ENCODE data around the gene NUDT3.
A peak's percentile ranks its signal among the peaks of the same experiment; 100 is the strongest.

Gene NUDT3

DNA sequence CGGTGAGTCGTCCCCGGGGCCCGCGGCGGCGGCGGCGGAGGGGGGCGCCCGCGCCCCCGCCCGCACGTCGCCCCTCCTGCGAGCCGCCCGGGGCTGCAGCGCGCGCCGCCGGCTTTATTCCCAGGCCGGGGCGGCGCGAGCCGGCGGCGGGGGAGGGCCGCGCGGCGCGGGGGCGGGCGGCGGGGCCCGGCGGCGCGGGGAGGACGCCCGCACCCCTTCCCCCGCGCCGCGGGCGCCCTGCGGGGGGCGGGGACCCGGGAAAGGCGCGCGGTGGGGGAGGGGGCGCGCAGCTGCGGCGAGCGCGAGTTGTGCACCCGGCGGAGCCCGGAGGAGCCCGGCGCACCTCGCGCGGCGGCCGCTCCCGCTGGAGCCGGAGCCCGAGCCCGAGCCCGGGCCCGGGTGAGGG is 155.2 kb downstream of the NUDT3 start:
- no peak for DNase-seq

DNA sequence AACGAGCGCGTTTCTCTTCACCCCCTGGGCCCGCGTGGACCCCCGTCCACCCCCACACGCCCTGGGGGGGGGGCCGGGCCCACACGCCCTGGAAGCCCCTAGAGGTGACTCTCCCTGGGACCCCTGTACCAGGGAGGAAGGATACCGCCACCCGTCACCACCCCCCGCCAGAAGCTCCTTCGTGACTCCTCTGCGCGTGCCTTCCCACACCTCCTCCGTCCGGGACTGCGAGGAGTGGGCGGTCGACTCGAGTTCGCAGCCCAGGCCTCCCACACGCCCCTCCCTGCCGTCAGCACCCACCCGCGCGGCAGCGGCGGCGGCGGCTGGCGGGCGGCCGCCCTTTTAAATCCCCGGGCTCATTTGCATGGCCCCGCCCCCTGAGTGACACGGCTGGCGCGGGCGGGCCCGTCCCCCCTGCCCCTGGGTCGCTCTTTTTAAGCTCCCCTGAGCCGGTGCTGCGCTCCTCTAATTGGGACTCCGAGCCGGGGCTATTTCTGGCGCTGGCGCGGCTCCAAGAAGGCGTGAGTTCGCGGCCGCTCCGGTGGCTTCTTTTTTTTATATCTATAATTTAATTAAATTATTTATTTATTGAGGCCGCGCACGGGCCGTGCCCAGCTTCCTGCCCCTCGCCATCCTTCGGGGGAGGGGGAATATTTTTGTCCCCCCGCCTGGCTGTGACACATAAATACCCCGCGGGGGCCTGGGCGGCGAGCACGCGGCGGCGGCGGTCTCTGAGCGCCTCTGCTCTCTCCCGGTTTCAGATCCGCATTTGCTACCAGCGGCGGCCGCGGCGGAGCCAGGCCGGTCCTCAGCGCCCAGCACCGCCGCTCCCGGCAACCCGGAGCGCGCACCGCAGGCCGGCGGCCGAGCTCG is 155.8 kb downstream of the NUDT3 start, which contains the start of gene HMGA1:
Gene HMGA1 (plus strand): TSS at position 431 of the 873 bp plus-strand sequence. CDS start 3,908 bp downstream, outside the sequence.
- peak in 1 of 2 experiments; percentile 15 for DNase-seq

DNA sequence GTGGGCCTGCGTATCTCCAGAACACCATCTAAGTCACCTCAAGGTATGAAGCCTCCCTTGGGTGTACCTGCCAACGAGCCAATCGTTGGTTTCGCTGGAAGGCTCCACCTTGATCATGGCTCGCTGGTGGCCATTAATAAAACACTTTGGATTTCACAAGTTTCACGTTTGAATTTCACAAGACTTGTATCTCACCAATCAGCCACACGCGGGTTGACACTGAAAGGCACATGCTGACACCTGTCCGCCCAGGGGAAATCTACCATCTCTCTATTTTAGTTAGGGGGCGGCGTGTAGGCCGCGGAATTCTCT is 156.4 kb downstream of the NUDT3 start:
- DNase-seq = no peak

DNA sequence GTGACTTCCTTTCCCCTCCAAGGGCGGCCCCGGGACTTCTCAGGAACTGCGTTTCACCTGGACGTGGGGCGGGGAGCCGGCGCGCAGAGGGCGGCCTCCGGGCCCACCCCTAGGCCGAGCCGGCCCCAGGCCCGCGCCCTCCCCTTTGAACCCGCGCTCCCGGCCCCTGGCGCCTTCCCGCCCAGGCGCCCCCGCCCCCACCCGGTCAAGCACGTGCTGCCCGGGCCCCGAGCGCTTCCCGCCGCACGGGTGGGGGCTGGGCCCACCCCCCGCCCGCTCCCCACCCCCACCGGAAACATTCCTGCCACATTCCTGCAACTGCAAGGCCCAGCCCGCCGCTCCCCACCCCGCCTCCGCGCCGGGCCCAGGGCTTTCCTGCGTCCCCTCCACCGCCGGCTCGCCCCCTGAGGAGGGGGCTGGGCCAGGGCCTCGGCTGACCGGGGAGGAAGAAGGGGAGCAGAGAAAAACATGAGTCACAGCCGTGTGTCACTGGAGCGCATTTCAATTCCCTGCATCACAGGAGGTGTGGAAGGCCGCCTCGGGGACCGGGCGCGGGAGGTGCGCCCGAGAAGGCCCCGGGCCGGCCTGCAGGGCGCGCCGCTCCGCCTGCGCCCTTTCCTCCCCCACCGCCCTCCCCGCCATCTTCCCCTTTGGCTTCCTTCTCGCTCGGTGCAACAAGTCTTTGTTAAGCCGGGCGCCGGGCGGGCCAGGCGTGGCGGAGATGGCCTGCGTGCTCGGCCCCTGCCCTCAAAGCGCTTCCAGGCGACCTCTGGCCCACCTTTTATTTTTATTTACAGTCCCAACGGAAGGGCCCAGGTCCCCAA is 156.9 kb downstream of the NUDT3 start:
- no peak for DNase-seq

DNA sequence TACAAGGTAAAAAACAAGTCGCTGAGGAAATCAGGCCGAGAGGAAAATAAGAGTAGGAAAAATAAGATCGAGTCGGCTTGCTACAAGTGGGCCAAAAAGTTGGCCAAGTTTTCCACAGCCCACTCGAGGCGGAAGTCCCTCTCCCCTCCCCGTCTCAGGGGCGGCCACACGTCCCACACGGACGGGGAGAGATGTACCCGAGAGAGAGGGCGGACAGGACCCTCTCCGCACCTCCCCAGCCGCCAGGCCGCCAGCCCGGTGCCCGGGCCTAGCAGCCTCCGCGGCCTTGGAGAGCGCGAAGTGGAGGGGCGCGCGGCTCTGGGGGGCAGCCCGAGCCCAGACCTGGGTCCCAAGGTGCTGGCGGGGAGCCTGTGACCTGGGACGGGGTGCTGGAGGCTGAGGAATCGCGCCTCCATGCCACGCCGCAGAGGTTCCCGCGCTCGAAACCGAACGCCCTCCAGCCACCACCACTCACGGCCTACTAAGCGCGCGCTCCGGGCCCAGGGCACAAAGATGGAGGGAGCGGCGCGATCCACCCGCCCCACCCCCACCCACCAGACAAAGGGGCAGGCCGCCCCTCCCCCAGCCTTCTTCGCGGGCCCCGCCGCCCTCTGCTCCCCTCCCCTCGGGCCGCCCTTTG is 157.7 kb downstream of the NUDT3 start:
- DNase-seq = no peak

DNA sequence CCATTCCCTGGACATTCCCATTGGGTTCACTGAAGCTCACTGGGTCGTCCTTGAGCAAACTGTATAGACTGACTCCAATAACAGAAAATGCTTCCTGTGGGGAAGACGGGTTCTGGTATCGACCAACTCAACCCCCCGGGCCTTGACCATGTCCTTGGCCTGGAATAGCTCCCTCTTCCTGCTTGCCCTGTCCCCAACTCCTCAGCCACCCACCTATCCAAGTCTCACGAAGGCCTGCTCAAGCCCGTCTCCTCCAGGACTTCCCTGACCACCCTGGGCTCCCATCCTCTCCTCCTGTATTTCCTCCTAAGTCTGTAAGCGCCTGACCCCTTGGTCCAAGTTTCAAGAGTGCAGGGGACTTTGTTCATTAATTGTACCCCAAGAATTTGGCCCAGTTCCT is 158.6 kb downstream of the NUDT3 start:
- no peak for DNase-seq

DNA sequence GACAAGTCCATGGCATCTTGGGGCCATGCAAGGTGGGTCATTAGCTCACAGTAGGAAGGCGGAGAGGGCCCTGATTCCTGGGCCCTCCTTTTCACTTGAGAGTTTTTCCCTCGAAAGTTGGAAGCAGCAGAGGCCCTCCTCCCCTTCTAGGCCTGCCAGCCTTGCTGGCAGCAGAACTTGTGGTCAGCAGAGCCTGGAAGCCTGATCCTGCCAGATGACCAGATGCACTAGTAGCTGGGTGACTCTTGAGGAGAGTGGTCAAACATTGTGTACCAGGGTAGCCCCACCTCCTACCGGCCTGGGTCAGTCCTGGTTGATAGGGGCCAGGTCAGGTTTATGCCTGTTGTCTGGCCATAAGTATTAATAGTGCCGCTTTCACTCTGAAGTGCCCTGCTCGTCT is 159.6 kb downstream of the NUDT3 start:
- DNase-seq = no peak

DNA sequence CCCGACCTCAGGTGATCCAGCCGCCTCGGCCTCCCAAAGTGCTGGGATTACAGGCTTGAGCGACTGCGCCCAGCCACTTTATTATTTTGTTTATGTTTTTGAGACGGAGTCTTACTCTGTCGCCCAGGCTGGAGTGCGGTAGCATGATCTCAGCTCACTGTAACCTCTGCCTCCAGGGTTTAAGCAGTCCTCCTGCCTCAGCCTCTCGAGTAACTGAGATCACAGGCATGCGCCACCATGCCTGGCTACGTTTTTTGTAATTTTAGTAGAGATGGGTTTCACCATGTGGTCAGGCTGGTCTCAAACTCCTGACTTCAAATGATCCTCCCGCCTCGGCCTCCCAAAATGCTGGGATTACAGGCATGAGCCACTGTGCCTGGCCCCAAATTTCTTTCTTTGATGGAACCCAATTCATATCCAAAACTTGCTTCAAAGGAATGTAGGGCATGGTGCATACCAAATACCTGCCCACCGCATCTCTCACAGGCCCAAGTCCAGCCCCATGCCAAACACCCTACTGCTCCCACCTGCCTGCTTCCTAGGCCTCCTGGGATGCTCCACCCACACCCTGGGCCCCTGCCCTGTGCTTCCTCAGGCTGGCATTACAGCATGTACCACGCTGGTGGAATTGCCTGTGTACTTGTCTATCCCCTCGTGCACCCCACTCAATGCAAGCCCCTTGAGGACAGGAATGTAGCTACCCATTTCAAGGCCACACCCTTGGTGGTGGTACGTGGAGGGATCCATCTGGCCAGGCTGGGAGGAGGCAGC is 160.7 kb downstream of the NUDT3 start:
- no peak for DNase-seq

DNA sequence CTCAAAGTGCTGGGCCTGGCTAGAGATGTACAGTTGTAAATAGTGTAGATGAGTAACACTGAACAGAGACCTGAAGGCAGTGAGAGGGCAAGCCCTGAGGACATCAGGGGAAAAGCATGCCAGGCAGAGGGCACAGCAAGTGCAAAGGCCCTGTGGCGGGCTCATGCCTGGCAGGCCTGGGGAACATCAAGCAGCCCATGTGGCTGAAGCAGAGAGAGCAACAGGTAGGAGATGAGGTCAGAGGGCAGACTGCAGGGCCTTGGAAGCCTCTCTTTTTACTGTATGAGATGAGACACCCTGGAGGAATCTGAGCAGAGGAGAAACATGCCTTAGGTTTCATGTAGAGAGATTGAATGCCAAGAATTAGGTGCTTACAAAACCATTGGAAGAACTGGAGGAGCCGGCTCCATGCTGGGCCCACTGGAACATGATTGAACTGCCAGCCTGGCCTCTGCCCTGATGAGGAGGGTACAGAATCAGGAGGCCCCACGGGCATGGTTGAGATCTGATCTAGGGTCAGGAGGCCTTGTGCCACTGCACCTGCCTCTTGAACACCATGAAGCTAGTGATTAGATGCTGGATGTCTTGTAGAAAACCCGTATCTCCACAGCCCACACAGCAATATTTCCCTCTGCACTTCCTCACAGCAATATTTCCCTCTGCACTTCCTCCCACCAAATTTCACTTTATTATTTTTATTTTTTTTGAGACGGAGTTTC is 161.7 kb downstream of the NUDT3 start:
- no peak for DNase-seq

DNA sequence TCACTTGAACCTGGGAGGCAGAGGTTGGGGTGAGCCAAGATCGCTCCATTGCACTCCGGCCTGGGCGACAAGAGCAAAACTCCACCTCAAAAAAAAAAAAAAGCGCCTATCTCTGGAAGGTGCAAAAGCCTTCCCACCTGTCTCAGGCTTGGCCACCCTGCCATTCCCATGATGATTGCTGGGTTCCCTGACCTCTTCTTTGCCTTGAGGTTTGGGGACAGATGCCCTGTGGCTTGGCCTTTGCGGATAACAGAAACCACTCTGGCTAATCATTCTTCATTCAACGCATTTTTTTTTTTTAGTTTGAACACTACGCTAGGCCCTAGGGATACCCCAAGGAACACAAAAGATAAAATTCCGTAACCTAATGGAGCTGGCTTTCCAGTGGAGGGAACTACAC is 162.6 kb downstream of the NUDT3 start:
- DNase-seq = no peak
